Measurements from ENCODE around the gene TUBB.
A peak's percentile ranks its signal among the peaks of the same experiment; 100 is the strongest.

The TUBB gene

DNA sequence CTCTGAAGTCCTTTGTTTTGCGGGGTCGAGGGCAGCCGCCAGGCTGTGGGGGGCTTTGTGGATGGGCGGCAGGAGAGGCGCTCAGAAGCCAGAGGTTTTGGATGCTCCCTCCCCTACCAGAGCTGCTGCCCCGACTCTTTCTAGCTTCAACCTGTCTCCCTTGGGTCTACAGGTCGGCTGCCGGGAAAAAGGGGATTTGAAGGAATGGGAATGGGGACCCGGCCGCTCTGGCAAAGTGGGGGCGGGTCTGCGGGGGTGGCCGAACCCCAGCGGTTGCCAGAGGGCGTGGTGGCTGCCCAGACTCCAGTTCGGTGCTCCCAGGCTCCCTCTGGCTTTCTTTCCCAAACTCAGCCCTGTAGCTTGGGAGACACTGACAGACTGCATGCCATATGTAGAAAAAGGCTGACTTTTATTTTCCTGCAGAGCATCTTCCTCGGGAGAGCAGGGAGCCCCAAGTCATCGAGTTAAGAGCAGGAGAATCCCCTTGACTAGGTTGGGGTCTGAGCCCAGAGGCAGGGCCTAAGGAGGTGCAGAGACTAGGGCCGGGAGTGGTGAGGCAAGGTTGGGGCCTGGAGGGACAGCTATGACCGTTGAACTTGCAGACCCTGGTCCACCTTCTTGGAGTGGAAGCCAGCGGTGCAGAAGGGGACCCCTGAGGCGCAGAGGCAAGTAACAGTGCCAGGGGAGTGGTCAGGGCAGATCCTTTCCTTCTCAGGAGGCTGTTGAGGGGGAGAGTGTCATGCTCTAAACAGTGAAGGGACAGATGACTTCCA, 32.3 kb upstream of the TUBB start:
- no peak for FAIRE-seq
- DNase-seq (ENCODE audit: insufficient read length, low spot score): no peak

DNA sequence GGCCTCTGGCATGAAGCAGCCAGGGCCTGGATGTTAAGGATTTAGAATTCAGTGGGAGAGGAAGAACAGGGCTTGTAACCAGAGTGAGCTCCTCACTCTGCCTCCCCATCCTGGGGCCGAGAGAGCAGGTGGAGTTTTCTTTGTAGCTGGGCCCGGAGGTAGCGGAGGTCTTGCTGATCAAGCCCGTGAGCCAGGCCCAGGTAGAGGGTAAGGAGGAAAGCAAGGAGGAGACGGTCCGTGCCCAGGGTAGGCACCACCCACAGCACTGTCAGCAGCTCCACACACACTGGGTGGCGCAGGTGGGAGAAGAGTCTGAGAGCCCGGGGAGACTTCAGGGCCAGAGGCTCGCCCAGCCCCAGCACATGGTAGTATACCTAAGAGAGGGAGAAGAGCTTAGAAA, 31.6 kb upstream of the TUBB start:
- FAIRE-seq (peak; percentile 54), DNase-seq (ENCODE audit: insufficient read length, low spot score) (no peak)
- TF ChIP-seq POLR2AphosphoS5 (IDR thresholded peaks at IDR 0.05; ENCODE audit: low read depth, low read length) (no peak), POLR2A (IDR thresholded peaks at IDR 0.05; ENCODE audit: low read depth, low read length) (no peak), PAX5 (IDR thresholded peaks at IDR 0.05; ENCODE audit: insufficient read depth, low read length, severe bottlenecking) (no peak), POU2F2 (IDR thresholded peaks at IDR 0.05; ENCODE audit: low read depth, low read length) (no peak), TAF1 (IDR thresholded peaks at IDR 0.05; ENCODE audit: low read depth, low read length) (no peak), SPI1 (IDR thresholded peaks at IDR 0.05; ENCODE audit: low read depth, low read length) (no peak)

More for the DNA sequence above, 32.3 kb upstream of the TUBB start:
- TF ChIP-seq TAF1 (IDR thresholded peaks at IDR 0.05; ENCODE audit: low read depth, low read length) (no peak), SPI1 (IDR thresholded peaks at IDR 0.05; ENCODE audit: low read depth, low read length) (no peak), POU2F2 (IDR thresholded peaks at IDR 0.05; ENCODE audit: low read depth, low read length) (no peak), PAX5 (IDR thresholded peaks at IDR 0.05; ENCODE audit: insufficient read depth, low read length, severe bottlenecking) (no peak), POLR2AphosphoS5 (IDR thresholded peaks at IDR 0.05; ENCODE audit: low read depth, low read length) (no peak), POLR2A (IDR thresholded peaks at IDR 0.05; ENCODE audit: low read depth, low read length) (no peak)

DNA sequence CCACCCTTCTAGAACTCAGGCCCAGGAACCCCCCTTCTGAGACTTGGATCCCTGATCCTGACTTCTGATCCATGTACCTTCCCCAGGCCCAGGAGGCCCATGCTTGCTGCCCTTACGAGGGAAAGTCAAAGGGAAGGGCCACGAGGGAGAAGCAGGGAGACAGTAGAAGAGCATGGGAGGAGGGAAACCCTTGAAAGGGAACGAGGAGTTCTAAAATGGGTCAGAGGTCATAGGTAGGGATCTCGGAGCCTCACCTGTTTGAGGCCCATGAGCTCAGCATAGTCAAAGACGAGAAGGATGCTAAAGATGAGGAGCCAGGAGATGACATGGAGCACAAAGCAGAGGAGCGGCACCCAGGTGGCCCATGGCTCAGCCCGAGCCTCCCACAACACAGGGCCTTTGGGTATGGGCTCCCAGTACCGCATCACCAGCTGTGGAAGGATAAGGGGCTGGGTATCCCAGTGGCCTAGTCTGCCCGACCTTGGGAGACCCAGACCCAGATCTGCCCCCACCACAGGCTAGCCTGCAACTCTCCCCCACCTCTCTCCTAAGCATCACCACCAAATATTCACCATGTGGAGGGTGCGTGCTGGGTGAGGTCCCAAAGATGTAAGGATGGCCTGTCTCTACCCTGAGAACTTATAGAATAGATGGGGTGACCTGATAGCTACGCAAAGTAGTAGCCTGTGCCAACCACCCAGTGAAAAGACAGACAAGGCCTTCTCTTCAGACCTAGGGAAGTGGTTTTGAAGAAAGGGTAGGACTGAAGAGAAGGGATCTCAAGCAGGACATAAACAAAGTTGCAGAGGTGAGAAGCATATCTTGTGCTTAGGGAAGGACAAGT, 30.9 kb upstream of the TUBB start:
- peak; percentile 28 for FAIRE-seq
- no peak for DNase-seq (ENCODE audit: insufficient read length, low spot score)
- TF ChIP-seq POU2F2 (IDR thresholded peaks at IDR 0.05; ENCODE audit: low read depth, low read length) (no peak), PAX5 (IDR thresholded peaks at IDR 0.05; ENCODE audit: insufficient read depth, low read length, severe bottlenecking) (no peak), POLR2A (IDR thresholded peaks at IDR 0.05; ENCODE audit: low read depth, low read length) (no peak), TAF1 (IDR thresholded peaks at IDR 0.05; ENCODE audit: low read depth, low read length) (no peak), POLR2AphosphoS5 (IDR thresholded peaks at IDR 0.05; ENCODE audit: low read depth, low read length) (no peak), SPI1 (IDR thresholded peaks at IDR 0.05; ENCODE audit: low read depth, low read length) (no peak)

DNA sequence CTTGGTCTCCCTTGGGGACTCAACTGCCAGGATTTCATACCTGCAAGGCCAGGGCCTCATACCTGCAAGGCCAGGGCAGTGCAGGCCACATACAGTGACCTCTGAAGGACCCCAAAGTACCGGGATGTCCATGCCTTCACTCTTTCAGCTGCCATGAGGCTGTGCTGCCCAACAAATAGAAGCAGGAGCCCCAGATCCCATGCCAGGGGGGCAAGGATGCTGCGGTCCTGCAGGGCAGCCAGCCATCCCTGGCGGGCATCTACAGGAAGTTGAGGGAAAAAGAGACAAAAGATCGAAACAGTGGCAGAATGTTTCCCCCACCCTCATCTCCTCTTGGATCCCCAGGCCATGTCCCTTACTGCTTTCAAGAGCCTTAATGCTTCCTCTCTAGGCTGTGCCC, 30.2 kb upstream of the TUBB start:
- DNase-seq (ENCODE audit: insufficient read length, low spot score): no peak
- TF ChIP-seq TAF1 (IDR thresholded peaks at IDR 0.05; ENCODE audit: low read depth, low read length): no peak
- TF ChIP-seq SPI1 (IDR thresholded peaks at IDR 0.05; ENCODE audit: low read depth, low read length): no peak
- no peak for TF ChIP-seq POU2F2 (IDR thresholded peaks at IDR 0.05; ENCODE audit: low read depth, low read length)
- no peak for TF ChIP-seq POLR2A (IDR thresholded peaks at IDR 0.05; ENCODE audit: low read depth, low read length)
- TF ChIP-seq PAX5 (IDR thresholded peaks at IDR 0.05; ENCODE audit: insufficient read depth, low read length, severe bottlenecking): no peak
- TF ChIP-seq POLR2AphosphoS5 (IDR thresholded peaks at IDR 0.05; ENCODE audit: low read depth, low read length): no peak
- FAIRE-seq: peak; percentile 16

DNA sequence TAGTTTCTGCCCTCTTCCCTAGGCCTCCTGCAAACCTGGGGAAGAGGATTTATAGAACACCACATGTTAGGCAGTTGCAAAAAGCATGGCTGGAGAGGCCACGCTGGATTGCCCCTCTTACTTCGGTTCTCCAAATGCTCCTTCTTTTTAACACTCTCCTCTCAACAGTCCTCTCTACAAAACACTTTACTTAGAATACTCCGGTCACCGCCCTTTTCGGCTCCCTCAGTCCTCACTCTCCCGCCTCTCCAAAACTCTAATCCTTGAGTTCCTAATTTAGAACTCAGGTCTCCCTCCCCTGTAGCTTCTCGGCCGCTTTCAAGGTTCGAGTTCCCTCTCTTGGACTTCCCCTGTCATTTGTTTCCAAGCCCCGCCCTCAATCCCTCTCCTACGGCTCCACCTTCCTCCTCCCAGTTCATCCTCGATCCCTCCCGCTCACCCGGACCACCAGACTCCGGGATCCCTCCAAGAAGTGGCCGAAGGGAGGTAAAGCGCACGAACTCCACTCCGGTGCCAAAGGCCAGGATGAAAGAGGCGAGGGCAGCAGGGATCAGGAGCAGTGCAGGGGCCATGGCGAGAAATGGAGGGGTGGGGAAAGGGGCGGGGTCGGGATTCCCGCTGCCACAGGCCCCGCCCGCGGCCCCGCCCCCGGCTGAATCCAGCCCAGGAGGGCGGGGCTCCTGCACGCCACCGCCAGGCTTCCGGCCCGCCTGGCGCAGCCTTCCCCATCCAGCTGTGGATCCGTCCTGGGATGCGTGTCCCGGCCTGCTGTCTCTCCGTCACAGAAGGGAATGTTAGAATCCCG, 29.5 kb upstream of the TUBB start, which contains the start of gene NRM:
NRM (minus strand) TSS at position 582 of the 805 bp plus-strand sequence; CDS start at position 572, 10 bp downstream.
- TF ChIP-seq POU2F2 (IDR thresholded peaks at IDR 0.05; ENCODE audit: low read depth, low read length): no peak
- TF ChIP-seq SPI1 (IDR thresholded peaks at IDR 0.05; ENCODE audit: low read depth, low read length): peak; percentile 46; the same call in 1 of the 2 replicates
- FAIRE-seq: peak; percentile 92
- peak; percentile 73 for DNase-seq (ENCODE audit: insufficient read length, low spot score)

DNA sequence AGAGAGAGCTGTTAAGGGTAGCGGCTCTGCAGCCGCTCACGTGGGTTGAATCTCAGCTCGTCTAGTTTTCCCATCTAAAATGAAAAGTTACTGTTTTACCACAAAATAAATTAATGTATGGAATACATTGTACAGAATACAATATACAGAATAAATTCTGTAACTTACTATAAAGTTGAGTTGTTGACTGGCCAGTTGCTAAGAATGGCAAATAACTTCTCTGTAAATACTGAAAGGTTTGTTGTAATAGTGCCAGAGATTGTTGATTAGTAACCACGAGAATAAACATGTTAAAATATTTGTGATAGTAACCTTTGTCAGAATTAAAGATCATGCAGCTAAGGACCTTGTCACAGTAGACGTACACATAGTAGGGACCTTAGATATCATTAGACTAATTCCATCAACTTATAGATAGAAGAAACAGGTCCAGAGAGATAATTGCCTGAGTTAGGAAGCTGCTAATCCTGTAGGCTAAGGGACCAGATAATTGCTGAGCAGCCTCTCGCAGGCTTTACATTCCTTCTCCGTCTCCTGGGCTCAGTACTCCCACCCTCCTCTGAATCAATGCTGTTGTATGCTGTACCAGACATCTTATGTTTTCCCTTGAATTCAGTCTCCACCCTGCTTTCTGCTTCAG, 28.8 kb upstream of the TUBB start:
- FAIRE-seq (no peak), DNase-seq (ENCODE audit: insufficient read length, low spot score) (no peak)
- no peak for TF ChIP-seq SPI1 (IDR thresholded peaks at IDR 0.05; ENCODE audit: low read depth, low read length)
- no peak for TF ChIP-seq PAX5 (IDR thresholded peaks at IDR 0.05; ENCODE audit: insufficient read depth, low read length, severe bottlenecking)
- no peak for TF ChIP-seq TAF1 (IDR thresholded peaks at IDR 0.05; ENCODE audit: low read depth, low read length)
- no peak for TF ChIP-seq POU2F2 (IDR thresholded peaks at IDR 0.05; ENCODE audit: low read depth, low read length)
- TF ChIP-seq POLR2A (IDR thresholded peaks at IDR 0.05; ENCODE audit: low read depth, low read length): no peak

DNA sequence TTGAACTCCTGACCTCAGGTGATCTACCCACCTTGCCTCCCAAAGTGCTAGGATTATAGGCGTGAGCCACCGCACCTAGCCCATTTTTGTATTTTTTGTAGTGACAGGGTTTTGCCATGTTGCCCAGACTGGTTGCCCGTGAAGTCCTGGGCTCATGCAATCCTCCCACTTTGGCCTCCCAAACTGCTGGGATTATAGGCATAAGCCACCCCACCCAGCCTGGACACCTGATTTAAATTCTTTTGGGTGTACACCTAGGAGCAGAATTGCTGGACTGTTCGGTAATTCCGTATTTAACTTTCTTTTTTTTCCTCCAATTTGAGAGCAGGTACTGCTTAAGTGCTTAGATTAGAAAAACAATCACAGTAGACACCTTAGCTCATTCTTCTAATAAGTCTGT, 23.7 kb upstream of the TUBB start:
- no peak for FAIRE-seq
- DNase-seq (ENCODE audit: insufficient read length, low spot score): no peak
- TF ChIP-seq PAX5 (IDR thresholded peaks at IDR 0.05; ENCODE audit: insufficient read depth, low read length, severe bottlenecking) (no peak), POLR2AphosphoS5 (IDR thresholded peaks at IDR 0.05; ENCODE audit: low read depth, low read length) (no peak), POLR2A (IDR thresholded peaks at IDR 0.05; ENCODE audit: low read depth, low read length) (no peak), SPI1 (IDR thresholded peaks at IDR 0.05; ENCODE audit: low read depth, low read length) (no peak), POU2F2 (IDR thresholded peaks at IDR 0.05; ENCODE audit: low read depth, low read length) (no peak), TAF1 (IDR thresholded peaks at IDR 0.05; ENCODE audit: low read depth, low read length) (no peak)

DNA sequence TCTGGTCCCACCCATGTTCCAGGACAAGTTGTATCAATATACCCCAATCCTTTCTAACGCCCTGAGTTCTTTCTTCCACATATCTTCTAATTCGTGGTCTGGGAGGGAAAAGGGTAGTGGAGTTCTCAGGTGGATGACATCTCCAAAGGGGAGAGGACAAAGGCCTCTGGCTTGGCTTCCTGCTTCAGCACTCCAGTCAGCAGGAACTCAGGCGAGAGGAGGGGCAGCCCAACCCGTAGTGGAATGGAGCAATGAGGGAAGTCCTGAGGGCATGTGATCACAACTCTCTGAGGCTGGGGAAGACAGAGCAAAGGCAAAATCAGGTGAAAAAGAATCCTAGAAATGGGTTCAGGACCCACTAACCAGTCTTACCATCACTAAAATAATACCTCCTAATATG, 19.8 kb upstream of the TUBB start:
- no peak for TF ChIP-seq POLR2A (IDR thresholded peaks at IDR 0.05; ENCODE audit: low read depth, low read length)
- no peak for TF ChIP-seq TAF1 (IDR thresholded peaks at IDR 0.05; ENCODE audit: low read depth, low read length)
- no peak for TF ChIP-seq PAX5 (IDR thresholded peaks at IDR 0.05; ENCODE audit: insufficient read depth, low read length, severe bottlenecking)
- TF ChIP-seq SPI1 (IDR thresholded peaks at IDR 0.05; ENCODE audit: low read depth, low read length): no peak
- TF ChIP-seq POLR2AphosphoS5 (IDR thresholded peaks at IDR 0.05; ENCODE audit: low read depth, low read length): no peak
- no peak for TF ChIP-seq POU2F2 (IDR thresholded peaks at IDR 0.05; ENCODE audit: low read depth, low read length)
- DNase-seq (ENCODE audit: insufficient read length, low spot score): no peak
- FAIRE-seq: no peak
